Skeletal muscle tissue (tissue), 5 donors: Measurements from ENCODE around the gene FTL. TPM values are rescaled to one million over a fixed set of nuclear protein-coding genes. Genes with fewer than 3 reads are reported as not detected.

Experiments
- H3K27ac ChIP-seq: one replicate; pipeline ENCODE4 v1.7.0; 2013; ENCODE audit warnings: mild to moderate bottlenecking, low read depth, low read length, inconsistent platforms
- H3K27me3 ChIP-seq, 3 donors: one replicate each; pipeline ENCODE4 v1.7.0; 2013; ENCODE audit warnings: low read length in 3 of 3; ENCODE audit not compliant: control insufficient read depth in 3 of 3, insufficient read depth in 3 of 3
- H3K36me3 ChIP-seq, 3 donors: one replicate each; pipeline ENCODE4 v1.7.0; 2013; ENCODE audit warnings: low read length in 3 of 3; ENCODE audit not compliant: control insufficient read depth in 3 of 3, insufficient read depth in 3 of 3
- H3K4me1 ChIP-seq, 3 donors: one replicate each; pipeline ENCODE4 v1.7.0; 2013; ENCODE audit warnings: low read length in 3 of 3, mild to moderate bottlenecking in 3 of 3; ENCODE audit not compliant: control insufficient read depth in 3 of 3, insufficient read depth in 3 of 3
- H3K4me3 ChIP-seq, 3 donors: one replicate each; pipeline ENCODE4 v1.7.0; 2013; ENCODE audit warnings: low read length in 3 of 3
- H3K9ac ChIP-seq, 3 donors: one replicate each; pipeline ENCODE4 v1.7.0; 2013; ENCODE audit warnings: low read length in 3 of 3, mild to moderate bottlenecking in 3 of 3, moderate library complexity in 2 of 3, low read depth in 1 of 3
- H3K9me3 ChIP-seq, 3 donors: one replicate each; pipeline ENCODE4 v1.7.0; 2013; ENCODE audit warnings: low read length in 3 of 3; ENCODE audit not compliant: control insufficient read depth in 3 of 3
- small RNA-seq: library from RNA; depleted of rRNA; stranded (forward); fragments of <200 nt; gene quantifications from one replicate; pipeline ENCODE3, GENCODE V24; 2014
- total RNA-seq: library from RNA; depleted of rRNA; stranded (reverse); fragments of >200 nt; gene quantifications from one replicate; pipeline ENCODE4 v1.2.3, GENCODE V29; 2014
- donor health status: Osteomylitis.

The FTL gene
- total RNA-seq, 1 donor from 2014 or later, result 470 TPM

GRCh38 chr19:49016067-49016839, 51.1 kb downstream of the FTL start:
- Histone ChIP-seq H3K36me3 (peaks cover 26 to 40% (median 33%) of the 10 kb centered on the region in 3 donors), H3K27me3 (peaks cover 3 to 10% (median 4%) of the 10 kb centered on the region in 3 donors)

More at GRCh38 chr19:49016067-49016839, 51.1 kb downstream of the FTL start:
- H3K4me3 ChIP-seq, result no peak overlapping the region
- H3K4me1 ChIP-seq, result peaks cover 15 to 21% (median 16%) of the 10 kb centered on the region in 3 donors
- no peaks in the 10 kb centered on the region for H3K9me3 ChIP-seq
- no peak overlapping the region for H3K27ac ChIP-seq
- H3K9ac ChIP-seq, result no peak overlapping the region

Small RNA genes lying within 50 kb of the gene (small RNA-seq; reads per million reads assigned to genes)
- gene AC026803.1 (not detected), gene MIR6798 (not detected)

Other genes starting within 250 kb of the FTL start
- 5.2 TPM for gene MAMSTR, start 245.6 kb upstream of the FTL start, total RNA-seq
- gene RASIP1, start 224.7 kb upstream of the FTL start, total RNA-seq, result 23.5 TPM
- 0.52 TPM for gene IZUMO1, start 218.4 kb upstream of the FTL start, total RNA-seq
- gene FUT1, start 212.7 kb upstream of the FTL start, total RNA-seq, result 1.0 TPM
- gene FGF21, start 209.8 kb upstream of the FTL start, total RNA-seq, result not detected
- 13.6 TPM for gene BCAT2, start 154.3 kb upstream of the FTL start, total RNA-seq
- gene HSD17B14, start 128.8 kb upstream of the FTL start, total RNA-seq, result 0.52 TPM
- 14.1 TPM for gene PLEKHA4, start 96.7 kb upstream of the FTL start, total RNA-seq
- 26.1 TPM for gene PPP1R15A, start 92.9 kb upstream of the FTL start, total RNA-seq
- gene TULP2, start 66.6 kb upstream of the FTL start, total RNA-seq, result not detected
- gene NUCB1, start 65.0 kb upstream of the FTL start, total RNA-seq, result 107 TPM
- not detected for gene DHDH, start 31.6 kb upstream of the FTL start, total RNA-seq
- gene BAX, start 10.4 kb upstream of the FTL start, total RNA-seq, result 20.4 TPM
- 42.8 TPM for gene GYS1, start 28.0 kb downstream of the FTL start, total RNA-seq
- gene RUVBL2, start 28.6 kb downstream of the FTL start, total RNA-seq, result 101 TPM
- not detected for gene LHB, start 51.8 kb downstream of the FTL start, total RNA-seq
- gene CGB3, start 59.0 kb downstream of the FTL start, total RNA-seq, result not detected
- not detected for gene CGB2, start 66.6 kb downstream of the FTL start, total RNA-seq
- gene CGB1, start 71.6 kb downstream of the FTL start, total RNA-seq, result not detected
- gene CGB5, start 78.5 kb downstream of the FTL start, total RNA-seq, result not detected
- not detected for gene CGB8, start 83.8 kb downstream of the FTL start, total RNA-seq
- 0.52 TPM for gene CGB7, start 92.4 kb downstream of the FTL start, total RNA-seq
- gene NTF4, start 99.5 kb downstream of the FTL start, total RNA-seq, result not detected
- 3.7 TPM for gene KCNA7, start 107.4 kb downstream of the FTL start, total RNA-seq
- 103 TPM for gene SNRNP70, start 120.1 kb downstream of the FTL start, total RNA-seq
- gene LIN7B, start 149.1 kb downstream of the FTL start, total RNA-seq, result 18.3 TPM
- gene C19orf73, start 153.8 kb downstream of the FTL start, total RNA-seq, result not detected
- gene PPFIA3, start 154.2 kb downstream of the FTL start, total RNA-seq, result 3.1 TPM
- 78.3 TPM for gene HRC, start 190.1 kb downstream of the FTL start, total RNA-seq
- 5.2 TPM for gene TRPM4, start 192.5 kb downstream of the FTL start, total RNA-seq